NCI-H2171 treated with DMSO at 0.1 percent for 48 hours (cell line): ENCODE measurements around the gene EPN1.

Experiments
- DNase-seq: peaks from one replicate; lab custom pipeline; 2025; lab: John Stamatoyannopoulos, UW

EPN1 gene

DNA sequence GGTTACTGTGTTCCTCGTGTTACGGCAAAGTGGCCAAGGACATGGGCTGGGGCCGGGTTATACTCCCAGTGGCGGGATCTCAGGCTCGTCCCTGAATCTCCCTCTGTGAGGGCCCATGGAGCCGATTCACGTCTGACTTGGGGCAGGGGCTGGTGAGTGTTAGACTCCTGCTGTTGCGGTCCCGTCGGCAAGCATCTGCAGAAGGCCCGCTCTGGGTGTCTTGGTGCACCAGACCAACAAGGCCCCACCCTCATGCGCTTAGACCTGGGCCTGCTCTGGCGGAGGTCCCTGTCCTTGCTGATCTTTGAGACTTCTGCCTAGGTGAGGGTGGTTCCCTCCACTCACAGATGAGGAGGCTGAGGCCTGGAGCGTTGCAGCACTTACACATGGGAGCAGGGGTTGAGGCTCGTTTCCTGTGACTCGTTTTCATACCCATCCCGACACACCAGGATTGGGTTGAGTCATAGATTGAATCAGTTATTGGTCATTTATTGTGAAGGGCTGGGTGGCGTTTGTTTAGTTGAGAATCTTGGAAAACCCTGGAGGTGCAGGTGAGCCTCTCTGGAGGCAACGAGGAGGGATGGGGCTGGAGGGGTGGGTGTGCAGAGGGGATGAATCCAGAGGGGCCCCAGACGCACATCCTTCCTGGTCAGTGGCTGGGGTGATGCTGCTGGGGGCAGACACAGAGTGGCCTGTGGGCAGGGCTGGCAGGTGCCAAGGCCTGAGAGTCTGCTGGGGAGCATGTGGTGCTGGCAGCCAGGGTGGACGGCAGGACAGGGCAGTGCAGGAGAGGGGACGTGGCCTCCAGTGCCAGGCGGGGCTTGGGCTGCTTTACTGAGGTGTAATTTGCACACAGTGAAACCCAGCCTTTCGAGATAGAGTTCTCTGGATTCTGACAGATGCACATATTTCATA is 4.6 kb downstream of the EPN1 start:
- no peak for DNase-seq

- no peak for DNase-seq
Measured at GRCh38 chr19:55680339-55681130, 5.5 kb downstream of the EPN1 start.

- DNase-seq: no peak
Measured at GRCh38 chr19:55681131-55682092, 6.4 kb downstream of the EPN1 start.

DNA sequence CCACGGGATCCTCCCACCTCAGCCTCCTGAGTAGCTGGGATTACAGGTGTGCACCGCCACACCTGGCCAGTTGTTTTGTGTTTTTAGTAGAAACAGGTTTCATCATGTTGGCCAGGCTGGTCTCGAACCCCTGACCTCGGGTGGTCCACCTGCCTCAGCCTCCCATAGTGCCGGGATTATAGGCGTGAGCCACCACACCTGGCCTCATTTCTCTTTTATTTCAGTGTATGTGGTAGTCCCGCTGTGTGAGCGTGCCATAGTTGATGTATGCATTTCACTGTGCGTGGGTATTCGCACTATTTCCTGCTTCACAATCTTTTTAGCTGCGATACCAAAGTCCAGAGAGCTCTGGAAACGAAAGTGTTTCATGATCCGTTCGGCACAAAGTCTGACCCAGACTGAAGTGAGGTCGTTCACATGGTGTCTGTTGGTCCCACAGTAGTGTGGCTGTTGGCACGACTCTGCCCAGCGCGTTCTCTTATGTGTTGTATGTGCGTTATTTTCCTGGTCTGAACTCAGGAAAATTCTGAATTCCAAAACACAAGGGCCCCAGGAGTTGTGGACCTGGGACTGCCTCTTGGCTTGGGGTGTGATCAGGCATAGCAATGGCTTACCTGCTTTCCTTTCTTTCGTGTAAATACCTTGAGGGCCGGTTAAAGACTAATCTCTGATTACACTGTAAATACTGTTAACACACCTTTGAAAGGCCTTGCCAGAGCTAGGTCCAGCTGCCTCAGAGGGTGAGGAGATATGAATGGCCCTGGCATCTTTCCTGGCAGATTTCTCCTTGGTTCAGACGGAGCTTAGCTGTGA is 8.6 kb downstream of the EPN1 start:
- DNase-seq: no peak

GRCh38 chr19:55684946-55685681 is 10.1 kb downstream of the EPN1 start:
- DNase-seq: no peak

- no peak for DNase-seq
Measured at GRCh38 chr19:55685776-55686175, 10.8 kb downstream of the EPN1 start.

DNA sequence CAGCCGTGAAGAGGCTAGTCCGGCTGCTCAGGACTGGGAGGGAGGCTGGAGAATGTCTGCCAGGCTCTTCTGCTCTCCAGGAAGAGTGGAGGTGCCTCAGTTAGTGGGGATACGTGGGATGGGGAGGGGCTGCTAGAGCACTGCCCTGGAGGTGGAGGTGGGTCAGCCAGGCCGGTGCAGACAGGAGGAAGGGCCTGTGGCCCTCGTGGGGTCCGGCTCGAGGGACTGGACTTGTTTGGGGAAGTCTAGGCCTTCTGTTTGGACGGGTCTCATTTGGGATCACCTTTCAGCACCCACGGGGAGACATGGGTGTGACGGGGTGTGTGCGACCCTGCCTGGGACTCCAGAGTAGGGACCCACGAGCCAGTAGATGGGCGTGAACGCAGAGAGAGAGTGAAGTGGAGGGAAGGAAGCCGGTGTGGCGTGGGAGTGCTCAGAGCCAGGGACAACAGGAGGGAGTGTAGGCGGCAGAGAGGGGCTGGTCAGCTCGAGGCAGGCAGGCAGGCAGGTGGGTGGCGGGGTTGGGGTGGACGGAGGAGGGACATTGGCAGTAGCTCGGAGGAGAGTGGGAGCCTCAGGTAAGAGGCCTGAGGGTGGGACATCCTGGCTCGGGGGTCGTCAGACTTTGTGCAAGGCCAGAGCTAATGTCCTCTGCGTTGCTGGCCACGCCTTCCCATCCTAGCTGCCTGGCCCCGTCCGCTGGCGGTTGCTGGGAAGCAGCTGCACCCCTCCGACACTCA is 11.5 kb downstream of the EPN1 start:
- no peak for DNase-seq

DNA sequence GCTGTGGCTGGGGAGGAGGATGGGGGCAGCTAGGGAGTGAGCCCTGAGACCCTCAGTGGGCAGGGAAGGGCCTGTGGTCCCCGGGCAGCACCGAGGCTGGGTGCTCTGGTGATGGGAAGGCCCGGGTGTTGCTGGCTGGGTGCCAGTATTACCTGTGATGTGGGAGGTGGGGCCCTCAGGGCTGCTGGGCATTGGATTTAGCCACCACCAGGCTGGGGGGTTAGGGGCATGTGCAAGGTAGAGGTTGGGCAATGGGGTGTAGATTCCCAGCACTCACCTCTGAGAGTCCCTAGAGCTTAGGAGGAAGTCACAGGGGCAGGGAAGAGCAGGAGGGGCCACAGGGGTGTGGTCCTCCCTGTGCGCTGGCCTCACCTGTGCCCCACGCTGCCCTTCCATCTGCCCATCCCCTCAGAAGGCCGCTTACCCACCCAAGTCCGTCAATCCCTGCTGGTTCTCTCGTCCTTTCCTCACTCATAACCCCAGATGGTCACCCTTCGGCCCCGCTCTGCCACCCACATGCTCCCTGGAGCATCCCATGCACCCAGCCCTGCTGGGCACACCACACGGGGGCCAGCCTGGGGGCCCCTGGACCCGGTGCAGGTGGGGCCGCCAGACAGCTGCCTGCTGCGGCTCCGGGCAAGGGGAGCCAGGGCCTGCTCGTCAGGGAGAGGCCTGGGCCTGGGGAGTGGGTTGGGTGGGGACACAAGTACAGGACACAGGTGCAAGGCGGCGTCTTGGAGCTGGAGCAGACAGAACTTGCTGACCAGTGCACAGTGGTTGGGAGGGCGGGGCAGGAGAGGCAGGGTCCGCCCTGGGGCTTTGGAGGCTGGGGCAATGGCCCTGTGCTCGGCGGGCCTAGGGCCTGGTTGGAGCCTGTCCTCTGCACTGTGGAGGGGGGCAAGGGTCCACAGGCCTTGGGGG is 12.5 kb downstream of the EPN1 start:
- DNase-seq: no peak

DNA sequence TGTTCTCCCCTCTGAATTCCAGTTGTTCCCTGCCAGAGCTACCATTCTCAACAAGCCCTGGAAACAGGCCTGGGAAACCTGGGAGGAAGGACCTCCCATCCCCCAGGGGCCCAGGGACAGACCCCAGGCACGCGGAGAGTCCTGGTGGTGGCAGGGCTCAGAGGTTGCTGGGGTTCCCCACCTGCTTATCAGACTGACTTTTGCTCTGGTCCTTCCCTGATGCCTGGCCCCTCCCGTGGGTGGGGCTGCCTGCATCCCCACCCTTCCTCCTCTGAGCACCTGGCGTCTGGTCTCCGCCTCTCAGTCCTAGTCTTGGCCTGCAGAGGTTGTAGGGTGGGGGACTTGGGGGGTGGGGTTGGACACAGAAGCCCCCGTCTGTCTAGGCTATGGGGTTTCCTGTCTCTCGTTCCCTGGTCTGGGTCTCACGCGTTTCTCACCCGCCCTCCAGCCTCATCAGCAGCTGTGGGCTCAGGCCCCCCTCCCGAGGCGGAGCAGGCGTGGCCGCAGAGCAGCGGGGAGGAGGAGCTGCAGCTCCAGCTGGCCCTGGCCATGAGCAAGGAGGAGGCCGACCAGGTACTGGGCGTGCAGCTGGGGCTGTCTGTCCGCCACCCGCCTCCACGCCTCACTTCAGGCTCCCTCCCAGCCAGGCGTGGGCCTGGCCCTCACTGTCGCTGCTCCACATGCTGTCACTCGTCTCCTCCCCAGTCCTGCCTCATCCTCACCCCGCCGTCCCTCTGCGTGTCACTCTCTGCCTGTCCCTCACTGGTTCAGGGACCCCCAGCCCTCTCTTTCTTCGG is 13.6 kb downstream of the EPN1 start:
- no peak for DNase-seq

GRCh38 chr19:55689411-55690108 is 14.5 kb downstream of the EPN1 start:
- no peak for DNase-seq

DNA sequence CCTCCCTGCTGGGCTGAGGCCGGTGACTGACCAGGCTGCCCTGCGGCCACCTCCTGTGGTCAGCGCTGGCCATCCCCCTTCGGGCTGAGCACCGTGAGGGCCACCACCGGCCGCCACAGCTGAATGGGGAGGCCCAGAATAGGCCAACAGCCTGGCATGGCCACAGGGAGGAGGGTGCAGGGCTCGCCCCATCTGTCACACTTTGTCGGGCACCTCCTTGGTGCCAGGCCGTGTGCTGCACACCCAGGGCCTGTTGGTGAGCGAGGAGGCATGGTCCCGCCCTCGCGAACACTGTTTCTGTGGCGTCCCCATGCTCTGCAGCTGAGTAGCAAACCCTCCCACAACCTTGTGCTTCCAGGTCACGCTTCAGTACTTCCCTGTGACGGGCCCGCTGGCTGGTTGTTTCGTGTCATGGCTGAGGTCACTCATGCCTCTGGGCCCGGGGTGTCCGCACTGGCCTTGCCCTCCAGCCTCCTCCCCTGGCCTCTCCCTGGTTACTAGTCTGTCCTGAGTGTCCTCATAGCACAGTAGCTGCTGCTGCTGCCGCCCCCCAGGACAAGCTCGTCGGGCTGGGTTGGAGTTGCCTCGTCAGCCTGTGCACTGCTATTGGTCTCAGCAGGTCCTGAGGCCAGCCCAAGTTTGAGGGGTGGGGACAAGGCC is 15.2 kb downstream of the EPN1 start:
- no peak for DNase-seq

DNA sequence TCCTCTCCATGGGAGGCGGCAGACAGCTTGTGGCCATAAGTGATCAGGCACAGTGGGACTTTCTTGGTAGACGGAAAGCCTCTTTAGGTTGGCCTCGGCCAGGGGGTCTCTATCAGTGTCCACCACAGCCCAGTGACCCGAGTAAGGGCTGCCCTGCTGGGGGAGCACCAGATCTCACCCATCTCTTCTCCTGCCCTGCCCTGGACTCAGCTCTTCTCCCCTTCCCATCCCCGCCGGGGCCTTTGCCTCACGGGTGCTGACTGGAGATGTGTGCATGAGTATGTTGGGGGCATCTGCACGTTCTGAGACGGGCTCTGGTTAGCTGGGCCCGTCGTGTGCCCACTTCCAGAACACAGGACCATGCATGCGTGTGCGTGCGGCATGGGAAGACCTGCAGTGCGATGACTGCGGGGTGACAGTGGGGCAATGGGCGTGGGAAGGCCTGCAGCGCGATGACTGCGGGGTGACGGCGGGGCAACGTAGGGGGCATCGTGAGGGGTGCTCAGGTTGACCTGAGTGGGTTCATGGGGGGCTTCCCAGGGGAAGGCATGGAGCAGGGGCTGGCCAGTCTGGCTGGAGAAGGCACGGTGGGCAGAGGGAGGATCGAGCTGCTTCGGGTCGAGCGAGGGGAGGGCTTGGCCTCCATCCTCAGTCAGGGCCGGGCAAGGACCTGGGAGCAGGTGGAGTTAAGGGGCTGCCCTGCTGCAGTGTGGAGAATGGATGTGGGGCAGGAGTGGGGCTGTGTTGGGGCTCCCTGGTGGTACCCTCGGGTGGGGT is 15.9 kb downstream of the EPN1 start:
- no peak for DNase-seq

GRCh38 chr19:55691561-55692481 is 16.8 kb downstream of the EPN1 start:
- no peak for DNase-seq

DNA sequence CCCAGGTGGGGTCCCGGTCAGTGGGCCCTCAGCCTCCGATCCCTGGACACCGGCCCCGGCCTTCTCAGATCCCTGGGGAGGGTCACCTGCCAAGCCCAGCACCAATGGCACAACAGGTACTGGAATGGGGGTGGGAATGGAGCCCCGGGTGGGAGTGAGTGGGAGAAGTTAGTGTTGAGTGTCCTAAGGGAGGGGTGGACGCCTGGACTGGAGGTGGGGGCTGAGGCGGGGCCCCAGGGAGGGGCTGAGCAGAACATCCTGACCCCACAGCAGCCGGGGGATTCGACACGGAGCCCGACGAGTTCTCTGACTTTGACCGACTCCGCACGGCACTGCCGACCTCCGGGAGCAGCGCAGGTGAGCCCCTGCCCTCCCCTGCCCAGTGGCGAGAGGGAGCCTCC is 17.7 kb downstream of the EPN1 start:
- no peak for DNase-seq
